NCI-H82 (cell line): ENCODE measurements around the gene LY6G6D.
"Not testable (repeated sequence)": the region's sequence is repeated elsewhere in the genome, so short reads cannot be mapped to it uniquely, and the experiment has no call there.

Experiments
- DNase-seq: peaks from one replicate; lab custom pipeline; 2025; lab: John Stamatoyannopoulos, UW

Gene LY6G6D

DNA sequence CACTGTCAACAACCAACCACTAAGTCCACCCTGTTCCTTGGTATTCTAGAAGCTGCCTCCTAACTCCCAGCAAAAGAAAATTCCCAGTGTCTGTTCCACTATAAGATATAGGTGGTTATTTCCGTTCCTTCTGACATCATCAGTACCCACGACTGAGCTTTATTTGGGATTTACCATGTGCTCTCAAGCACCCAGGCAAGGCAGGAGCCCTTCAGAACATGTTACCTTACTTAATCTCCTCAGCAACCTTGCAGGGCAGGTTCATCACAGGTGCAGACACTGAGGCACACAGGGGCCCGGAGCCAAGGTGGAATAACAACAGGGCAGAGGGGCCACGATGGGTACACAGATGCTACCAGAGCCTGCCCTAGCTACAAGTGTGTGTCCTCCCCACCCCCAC is 22.8 kb upstream of the LY6G6D start:
- no peak for DNase-seq

DNA sequence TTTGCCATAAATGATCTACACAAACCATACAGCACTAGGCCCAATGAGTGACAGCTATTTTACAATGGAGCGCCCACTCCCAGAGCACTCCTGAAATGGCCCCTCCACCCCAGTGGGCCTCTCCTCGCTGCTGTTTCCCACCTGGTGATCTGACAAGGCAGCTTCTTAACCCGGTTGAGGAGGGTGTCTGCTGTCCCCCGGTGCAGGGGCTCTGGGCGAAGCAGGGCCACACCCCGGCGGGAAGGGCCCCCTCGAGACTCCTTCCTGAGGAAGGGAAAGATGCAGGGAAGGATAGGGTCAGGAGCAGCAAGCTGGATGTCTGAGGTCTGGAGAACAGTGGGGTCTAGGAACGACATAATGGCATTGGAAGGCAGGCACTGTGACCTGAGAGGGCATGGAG is 22.3 kb upstream of the LY6G6D start:
- DNase-seq, result no peak

- DNase-seq, result no peak
Observed at GRCh38 chr6:31693535-31693934, 21.6 kb upstream of the LY6G6D start.

DNA sequence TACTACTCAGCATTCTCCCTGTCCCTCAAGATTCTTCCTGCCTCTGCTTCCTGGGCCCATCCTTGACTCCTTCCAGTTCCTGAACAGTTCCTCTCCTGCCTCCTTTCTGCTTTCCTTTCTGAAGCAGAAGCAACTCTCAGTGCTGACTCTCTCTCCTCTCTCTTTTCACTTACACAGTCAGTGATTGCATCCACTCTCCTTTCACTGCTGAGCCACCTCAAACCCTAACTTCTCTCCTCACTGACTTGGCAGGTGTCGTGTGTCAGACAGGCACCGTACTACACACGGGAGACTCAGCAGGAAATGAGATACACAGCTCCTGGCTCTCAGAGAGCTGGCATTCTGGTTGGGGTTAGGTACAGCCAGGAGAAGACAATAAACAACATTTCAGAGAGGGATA is 17.6 kb upstream of the LY6G6D start:
- no peak for DNase-seq

DNA sequence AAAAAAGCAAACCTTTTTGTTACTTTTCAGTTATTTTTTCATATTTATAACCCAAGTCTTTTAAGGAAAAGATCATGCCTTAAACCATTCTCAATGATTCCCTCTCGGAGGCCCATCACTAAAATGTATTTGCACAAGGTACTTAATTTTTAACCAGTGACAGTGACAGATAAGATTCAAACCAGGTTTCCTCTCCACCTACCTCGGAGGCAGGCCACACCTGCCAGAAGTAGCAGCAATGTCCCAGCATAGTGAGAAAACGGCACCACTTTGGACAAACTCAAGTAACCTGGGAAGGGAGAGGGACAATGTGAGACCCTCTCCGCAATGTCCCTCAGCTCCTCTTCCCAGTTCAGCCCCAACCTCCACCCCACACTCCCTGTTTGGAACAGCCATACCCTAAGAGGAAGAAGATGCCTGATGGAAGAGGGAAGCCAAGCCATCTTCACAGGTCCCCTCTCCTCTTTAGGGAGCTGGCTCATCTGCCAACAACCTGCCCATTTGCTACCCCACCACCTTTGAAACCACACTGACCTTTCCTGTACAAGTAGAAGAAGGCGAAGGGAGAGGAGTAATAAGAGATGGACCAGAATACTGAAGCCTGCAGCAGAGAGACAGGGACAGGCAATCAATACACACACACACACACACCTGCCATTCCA is 14.3 kb upstream of the LY6G6D start:
- no peak for DNase-seq

DNA sequence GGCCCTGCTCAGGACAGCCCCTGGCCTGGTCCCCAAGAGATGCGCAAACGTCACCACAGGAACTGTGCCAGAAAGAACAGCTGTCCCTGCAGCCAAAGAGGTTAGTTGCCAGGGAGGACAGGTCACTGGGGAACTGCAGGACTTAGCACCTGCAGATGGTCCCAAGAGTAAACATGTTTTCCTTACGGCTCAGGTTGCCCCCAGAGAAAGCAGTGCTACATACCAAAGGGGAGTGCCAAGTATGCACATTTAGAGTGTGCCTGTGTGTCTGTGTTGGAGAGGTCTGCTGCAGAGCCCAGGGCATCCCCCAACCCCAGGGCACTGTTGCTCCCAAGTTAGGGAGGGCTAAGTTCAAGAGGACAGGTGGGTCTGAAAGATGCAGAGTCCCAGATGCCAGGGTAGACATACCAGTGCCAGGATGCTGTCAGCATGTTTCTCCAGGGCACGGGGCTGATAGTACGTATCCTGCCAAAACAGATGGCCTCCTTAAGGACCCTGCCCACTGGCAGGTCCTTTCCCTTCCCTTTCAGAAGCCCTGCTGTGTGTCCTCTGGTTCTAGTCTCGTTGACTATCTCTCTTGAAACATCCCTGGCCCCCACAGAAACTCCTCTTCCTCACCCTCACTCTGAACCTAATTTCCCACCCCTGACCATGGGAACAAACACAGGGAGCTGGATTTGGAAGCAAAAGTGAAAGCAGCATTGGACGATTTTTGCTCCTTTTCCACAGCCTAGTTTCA is 13.3 kb upstream of the LY6G6D start:
- peak; percentile 46 for DNase-seq

- no peak for DNase-seq
Observed at GRCh38 chr6:31702405-31702818, 12.7 kb upstream of the LY6G6D start.

- DNase-seq, result peak; percentile 98
Observed at GRCh38 chr6:31702819-31703716, 12.1 kb upstream of the LY6G6D start, which contains the start of gene ABHD16A. ABHD16A (minus strand) TSS chr6:31703324; CDS start chr6:31703281, 43 bp downstream.

GRCh38 chr6:31705931-31706330 is 9.2 kb upstream of the LY6G6D start:
- DNase-seq, result no peak

GRCh38 chr6:31706599-31706998 is 8.5 kb upstream of the LY6G6D start, which contains the start of gene LY6G6F:
LY6G6F (plus strand) TSS chr6:31706866; CDS start chr6:31706907, 41 bp downstream.
- no peak for DNase-seq

DNA sequence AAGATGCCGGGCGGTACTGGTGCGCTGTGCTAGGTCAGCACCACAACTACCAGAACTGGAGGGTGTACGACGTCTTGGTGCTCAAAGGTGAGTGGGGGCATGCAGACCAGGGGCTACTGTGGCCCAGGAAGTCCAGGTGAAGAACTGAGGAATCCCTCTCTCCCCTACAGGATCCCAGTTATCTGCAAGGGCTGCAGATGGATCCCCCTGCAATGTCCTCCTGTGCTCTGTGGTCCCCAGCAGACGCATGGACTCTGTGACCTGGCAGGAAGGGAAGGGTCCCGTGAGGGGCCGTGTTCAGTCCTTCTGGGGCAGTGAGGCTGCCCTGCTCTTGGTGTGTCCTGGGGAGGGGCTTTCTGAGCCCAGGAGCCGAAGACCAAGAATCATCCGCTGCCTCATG is 7.4 kb upstream of the LY6G6D start:
- DNase-seq, result no peak

- DNase-seq, result no peak
Observed at GRCh38 chr6:31708224-31708623, 6.9 kb upstream of the LY6G6D start.

GRCh38 chr6:31709157-31709556 is 6.0 kb upstream of the LY6G6D start:
- DNase-seq, result not testable (repeated sequence)

DNA sequence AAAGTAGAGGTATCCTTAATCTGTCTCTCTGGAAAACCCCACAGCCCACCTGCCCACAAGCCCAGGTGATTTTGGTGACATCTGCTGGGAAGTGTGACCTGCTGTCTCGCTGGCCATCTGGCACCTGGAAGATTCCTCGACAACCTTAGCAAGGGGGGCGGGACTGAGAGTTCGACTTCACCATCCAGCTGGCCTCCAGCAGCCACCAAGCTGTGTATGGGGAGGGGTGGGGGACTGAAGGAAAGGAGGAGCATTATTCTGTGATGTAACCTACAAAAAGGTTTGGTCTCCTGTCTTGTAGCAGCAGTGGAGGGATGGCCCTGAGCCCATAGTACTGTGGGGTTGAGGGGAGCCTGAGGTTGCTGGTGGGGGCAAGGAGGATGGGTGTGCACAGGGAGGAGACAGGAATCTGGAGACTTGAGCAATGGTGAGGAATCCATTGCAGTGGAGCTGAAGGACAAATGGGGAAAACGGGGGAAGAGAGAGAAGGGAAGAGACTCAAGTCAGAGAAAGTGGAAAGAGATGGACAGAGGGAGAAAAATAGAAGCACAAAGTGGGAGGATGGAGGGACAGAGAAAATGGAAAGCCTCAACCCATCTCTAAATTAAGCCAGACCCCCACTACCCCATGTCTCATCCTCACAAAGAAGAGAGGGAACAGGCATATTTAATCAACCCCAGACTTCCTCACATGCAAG is 4.5 kb upstream of the LY6G6D start:
- peak; percentile 73 for DNase-seq

GRCh38 chr6:31711233-31711632 is 3.9 kb upstream of the LY6G6D start:
- DNase-seq, result no peak

DNA sequence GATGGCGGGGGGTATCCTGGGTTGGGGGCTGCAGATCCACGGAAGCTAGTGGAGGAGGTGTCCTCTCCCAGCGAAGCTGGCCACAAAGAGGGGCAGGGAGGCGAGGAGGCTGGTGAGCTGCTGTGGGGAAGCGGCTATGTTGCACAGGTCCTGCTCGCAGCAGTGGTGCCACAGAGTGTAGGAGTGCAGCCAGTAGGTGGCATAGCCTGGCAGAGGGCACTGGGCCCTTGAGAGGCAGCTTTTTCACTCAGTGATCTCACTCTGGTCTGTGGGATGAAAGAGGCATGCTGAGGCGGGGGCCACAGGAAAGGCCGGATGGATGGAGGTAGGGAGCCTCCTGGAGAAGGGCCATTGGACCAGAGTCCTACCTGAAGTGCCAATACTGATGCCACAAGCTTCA is 2.9 kb upstream of the LY6G6D start:
- no peak for DNase-seq

GRCh38 chr6:31713465-31713864 is 1.7 kb upstream of the LY6G6D start:
- no peak for DNase-seq

- peak; percentile 46 for DNase-seq
Observed at GRCh38 chr6:31713991-31714684, 1.0 kb upstream of the LY6G6D start.

- peak; percentile 38 for DNase-seq
Observed at GRCh38 chr6:31717499-31718222, 2.5 kb downstream of the LY6G6D start.

DNA sequence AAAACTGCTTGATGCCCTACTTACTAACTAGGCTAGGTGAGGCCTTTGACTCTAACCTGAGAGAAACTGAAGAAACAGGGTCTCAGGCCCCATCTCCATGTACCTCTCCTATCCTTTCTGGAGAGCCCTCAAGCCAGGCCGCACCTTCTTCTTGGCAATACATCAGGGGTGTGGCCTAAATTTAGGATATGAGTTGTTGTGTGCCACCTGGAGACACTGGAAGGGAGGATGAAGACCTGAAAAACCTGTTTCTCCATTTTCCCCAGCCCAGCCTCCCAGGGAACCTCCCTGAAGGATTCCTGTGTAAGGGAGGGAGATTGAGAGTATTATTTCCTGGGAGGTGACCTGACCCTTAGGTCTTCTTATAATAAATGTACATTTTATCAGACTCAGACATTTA is 3.1 kb downstream of the LY6G6D start:
- no peak for DNase-seq

GRCh38 chr6:31719001-31719400 is 3.9 kb downstream of the LY6G6D start:
- no peak for DNase-seq
